GM11168 (cell line): ENCODE data around the gene GCC1.
"Not testable (repeated sequence)": the region's sequence is repeated elsewhere in the genome, so short reads cannot be mapped to it uniquely, and the experiment has no call there.

Experiments used
- in situ Hi-C: fragments of 300-500 bp; cut with MboI; formaldehyde crosslinking; loops from one replicate; pipeline ENCODE4 v1.12.0; 2022; ENCODE audit warnings: low sequenced_read_pairs; ENCODE audit not compliant: unreplicated experiment

Gene GCC1

GRCh38 chr7:127546313-127546712 lies 39.1 kb downstream of the GCC1 start:
- in situ Hi-C loops: no loop called here

DNA sequence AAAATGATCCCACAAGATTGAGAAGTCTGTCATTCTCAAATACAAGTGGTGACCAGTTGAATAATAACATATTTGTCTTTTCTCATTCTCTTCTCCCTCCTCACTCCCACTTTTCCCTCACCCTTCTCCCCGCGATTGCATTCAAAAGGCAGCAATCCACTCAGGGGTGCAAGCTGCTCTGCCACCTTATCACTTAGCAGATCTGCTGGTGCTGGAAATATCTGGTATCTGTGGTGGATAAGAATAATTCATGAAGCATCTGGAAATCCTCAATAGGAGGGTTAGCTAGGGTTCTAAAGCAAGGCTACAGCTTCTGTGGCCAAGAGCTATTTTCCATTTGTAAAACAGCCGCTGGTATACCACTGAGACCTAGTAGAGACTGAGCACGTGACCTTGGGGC lies 43.8 kb downstream of the GCC1 start:
- in situ Hi-C loops: no loop called here

DNA sequence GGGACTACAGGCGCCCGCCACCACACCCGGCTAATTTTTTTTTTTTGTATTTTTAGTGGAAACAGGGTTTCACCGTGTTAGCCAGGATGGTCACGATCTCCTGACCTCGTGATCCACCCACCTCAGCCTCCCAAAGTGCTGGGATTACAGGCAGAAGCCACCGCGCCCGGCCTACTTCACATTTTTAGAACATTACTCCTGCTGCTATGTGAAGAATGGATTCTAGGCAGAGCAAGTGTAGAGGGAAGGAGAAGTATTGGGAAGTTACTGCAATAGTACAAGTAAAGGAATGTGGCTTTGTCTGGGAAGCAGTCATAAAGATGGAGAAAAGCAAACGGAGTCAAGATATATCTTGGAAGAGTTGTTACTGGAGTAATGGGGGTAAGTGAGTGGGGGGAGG lies 44.9 kb downstream of the GCC1 start:
- in situ Hi-C loops: not testable (repeated sequence)

DNA sequence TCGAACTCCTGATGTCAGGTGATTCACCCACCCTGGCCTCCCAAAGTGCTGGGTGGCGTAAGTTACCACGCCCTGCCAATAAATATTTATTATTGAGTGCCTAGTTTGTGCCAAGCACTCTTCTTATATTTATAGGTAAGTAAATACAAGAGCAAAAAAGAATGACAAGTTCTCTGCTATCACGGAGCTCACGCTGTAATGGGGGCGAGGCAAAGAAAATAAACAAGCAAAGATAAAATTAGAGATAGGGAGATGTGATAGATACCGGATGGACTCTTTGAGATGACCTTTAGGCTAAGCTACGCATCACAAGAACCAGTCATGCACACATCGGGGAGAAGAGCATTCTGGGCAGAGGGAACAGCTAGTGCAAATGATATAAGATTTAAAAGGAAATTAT lies 46.3 kb downstream of the GCC1 start:
- in situ Hi-C loops: no loop called here

DNA sequence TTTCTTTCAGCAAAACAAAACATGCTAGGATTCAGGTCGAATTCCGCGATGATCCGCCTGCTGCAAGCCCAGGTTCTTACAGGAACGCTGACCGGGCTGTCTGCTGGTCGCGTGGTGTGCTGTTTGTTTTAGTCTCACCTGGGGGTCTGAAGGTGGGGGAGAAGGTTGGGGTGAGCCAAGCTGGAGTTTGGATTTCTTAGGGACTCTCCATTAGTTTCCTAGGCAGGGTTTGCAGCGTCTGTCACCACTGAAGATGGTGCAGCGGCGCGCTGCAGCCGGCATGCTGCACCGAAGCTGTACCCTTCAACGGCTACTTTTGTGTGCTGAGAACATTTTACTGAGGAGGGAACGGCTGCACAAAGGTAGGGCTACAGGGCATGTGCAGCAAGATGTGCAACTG lies 48.7 kb downstream of the GCC1 start:
- in situ Hi-C loops: no loop called here

- in situ Hi-C loops: no loop called here
Measured at GRCh38 chr7:127536394-127536691, 49.1 kb downstream of the GCC1 start.

DNA sequence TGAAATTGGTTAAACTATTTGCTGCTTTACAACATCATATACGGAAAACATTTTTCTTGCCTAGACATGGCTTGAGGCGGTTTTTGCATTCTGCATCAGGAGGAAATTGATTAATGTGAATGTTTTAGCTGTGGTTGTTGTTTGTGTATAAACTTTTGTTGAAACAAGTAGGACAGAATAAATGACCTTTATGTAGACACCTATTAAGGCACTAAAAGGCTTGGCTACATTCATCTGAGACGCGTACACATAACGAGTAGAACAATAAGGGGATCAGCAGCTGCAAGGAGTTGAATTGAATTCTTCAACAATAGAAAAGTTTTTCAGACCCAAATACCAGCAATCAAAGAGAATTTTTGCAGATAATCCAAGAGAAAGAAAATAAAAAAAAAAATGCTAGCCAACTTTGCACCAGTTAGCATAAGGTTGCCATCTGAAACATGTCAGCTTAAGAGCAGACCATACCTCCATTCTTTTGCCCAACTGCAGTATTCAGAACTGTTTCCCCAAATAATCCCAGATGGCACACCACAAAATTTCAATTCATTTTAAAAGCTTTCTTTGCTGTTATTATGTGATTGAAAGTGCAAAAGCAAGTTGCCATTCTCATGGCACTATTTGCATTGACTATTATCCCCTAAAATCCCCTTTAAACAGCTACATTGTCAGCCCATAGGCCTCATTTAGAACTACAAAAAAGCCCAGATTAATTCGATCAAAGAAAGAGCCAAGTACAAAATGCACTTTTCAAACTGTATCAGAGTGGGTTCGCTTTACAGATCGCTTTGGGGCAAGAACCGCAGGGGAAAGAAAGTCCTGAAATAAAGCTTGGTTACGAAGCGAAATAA lies 49.6 kb downstream of the GCC1 start:
- in situ Hi-C loops: no loop called here

DNA sequence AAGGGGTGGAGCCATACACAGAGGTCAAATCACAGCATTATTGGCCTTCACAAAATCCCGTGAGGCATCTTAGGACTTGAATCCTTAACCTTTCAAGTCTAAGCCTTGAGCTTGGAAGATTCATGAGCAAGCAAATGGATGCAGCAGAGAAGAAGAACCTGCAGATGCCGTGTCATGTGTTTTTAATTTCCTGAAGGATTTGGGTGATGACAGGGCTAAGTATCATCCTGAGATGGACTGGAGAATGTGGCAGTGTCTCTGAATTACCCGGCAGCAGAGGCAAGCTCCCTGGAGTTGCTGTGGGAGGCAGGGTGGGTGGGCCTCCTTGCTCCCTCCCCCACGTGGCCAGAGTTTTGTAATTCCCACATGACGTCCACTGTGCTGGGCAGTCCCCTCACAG lies 50.8 kb downstream of the GCC1 start:
- in situ Hi-C loops: no loop called here

- in situ Hi-C loops: no loop called here
Measured at GRCh38 chr7:127532736-127533135, 52.7 kb downstream of the GCC1 start.

DNA sequence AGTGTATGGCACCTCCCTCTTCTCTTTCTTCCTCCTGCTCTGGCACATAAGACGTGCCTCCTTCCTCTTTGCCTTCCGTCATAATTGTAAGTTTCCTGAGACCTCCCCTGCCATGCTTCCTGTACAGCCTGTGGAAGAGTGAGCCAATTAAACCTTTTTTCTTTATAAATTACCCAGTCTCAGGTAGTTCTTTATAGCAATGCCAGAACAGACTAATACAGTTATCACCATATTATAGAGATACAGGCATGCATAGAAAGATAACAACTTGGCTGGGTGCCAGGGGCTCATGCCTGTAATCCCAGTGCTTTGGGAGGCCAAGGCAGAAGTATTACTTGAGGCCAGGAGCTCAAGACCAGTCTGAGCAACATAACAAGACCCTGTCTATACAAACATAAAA lies 53.2 kb downstream of the GCC1 start:
- in situ Hi-C loops: no loop called here
